ENCODE data around the gene EIF4E1B.

Gene EIF4E1B

DNA sequence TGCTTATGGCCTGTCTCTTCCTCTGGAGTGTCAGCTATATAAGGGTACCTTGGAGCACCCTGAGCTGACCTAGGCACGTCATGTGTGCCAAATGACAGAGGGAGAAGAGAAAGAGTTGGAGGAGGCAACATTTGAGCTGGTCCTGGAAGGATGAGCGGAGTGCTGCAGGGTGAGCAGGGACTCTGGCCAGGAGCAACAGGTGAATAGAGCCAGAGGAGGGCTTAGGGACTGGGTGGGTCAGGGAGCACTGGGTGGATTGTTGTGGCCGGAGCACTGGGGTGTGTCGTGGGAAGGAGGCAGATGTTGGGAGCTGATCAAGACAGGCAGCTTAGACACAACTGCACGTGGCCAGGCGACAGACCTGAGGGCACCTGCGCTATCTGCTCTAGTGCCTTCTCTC, 60.4 kb downstream of the EIF4E1B start:
- Histone ChIP-seq H3K4me1 (ENCODE audit: control insufficient read depth, low read length) (no peaks in the 10 kb centered on the region), H3K9me3 (ENCODE audit: control insufficient read depth, insufficient read depth, low read length) (peaks cover 5% of the 10 kb centered on the region; the same call in 1 of the 2 replicates), H3K9me2 (replicated peaks; ENCODE audit: control insufficient read depth, low read length) (no peaks in the 10 kb centered on the region), H3K4me2 (ENCODE audit: low read length) (no peak overlapping the region), H3K27ac (ENCODE audit: low read depth, low read length) (no peak overlapping the region), H4K20me1 (ENCODE audit: control insufficient read depth, insufficient read depth, low read depth, low read length) (no peaks in the 10 kb centered on the region), H3K27me3 (ENCODE audit: control insufficient read depth, low read length) (peaks cover 39% of the 10 kb centered on the region), H3K36me3 (ENCODE audit: control insufficient read depth, low read length) (no peaks in the 10 kb centered on the region), H3K79me2 (ENCODE audit: control insufficient read depth, low read length) (no peaks in the 10 kb centered on the region), H3K4me3 (ENCODE audit: low read length) (no peak overlapping the region), H3F3A (ENCODE audit: control insufficient read depth, insufficient read depth) (no peaks in the 10 kb centered on the region)
- no peak for TF ChIP-seq EZH2phosphoT487 (IDR thresholded peaks at IDR 0.05; ENCODE audit: borderline replicate concordance, low read length)
- TF ChIP-seq, protein P1, sequence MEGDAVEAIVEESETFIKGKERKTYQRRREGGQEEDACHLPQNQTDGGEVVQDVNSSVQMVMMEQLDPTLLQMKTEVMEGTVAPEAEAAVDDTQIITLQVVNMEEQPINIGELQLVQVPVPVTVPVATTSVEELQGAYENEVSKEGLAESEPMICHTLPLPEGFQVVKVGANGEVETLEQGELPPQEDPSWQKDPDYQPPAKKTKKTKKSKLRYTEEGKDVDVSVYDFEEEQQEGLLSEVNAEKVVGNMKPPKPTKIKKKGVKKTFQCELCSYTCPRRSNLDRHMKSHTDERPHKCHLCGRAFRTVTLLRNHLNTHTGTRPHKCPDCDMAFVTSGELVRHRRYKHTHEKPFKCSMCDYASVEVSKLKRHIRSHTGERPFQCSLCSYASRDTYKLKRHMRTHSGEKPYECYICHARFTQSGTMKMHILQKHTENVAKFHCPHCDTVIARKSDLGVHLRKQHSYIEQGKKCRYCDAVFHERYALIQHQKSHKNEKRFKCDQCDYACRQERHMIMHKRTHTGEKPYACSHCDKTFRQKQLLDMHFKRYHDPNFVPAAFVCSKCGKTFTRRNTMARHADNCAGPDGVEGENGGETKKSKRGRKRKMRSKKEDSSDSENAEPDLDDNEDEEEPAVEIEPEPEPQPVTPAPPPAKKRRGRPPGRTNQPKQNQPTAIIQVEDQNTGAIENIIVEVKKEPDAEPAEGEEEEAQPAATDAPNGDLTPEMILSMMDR (IDR thresholded peaks at IDR 0.05; ENCODE audit: low read depth, low read length, poor library complexity, severe bottlenecking) = no peak

DNA sequence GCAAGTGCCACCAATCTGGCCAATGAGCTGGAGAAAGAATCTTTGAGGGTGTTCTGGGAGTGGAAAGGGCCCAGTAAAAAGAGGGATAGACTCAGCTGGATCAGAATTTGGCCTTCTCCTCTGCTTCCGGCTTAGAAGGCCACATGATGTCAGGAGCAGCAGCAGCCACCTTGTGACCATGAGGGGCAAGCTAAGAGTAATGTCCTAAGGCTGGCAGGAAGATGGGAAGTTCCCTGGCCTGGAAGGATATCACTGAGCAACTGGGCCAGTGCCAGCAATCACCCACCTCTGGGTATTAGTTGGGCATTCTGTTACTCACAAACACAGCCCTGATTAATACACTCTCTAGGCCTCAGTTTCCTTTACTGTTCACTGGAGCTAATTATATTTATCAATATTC, 61.0 kb downstream of the EIF4E1B start:
- H3F3A ChIP-seq (ENCODE audit: control insufficient read depth, insufficient read depth) = no peaks in the 10 kb centered on the region
- no peaks in the 10 kb centered on the region for H3K9me2 ChIP-seq (replicated peaks; ENCODE audit: control insufficient read depth, low read length)
- no peaks in the 10 kb centered on the region for H3K79me2 ChIP-seq (ENCODE audit: control insufficient read depth, low read length)
- H3K9me3 ChIP-seq (ENCODE audit: control insufficient read depth, insufficient read depth, low read length) = peaks cover 5% of the 10 kb centered on the region; the same call in 1 of the 2 replicates
- peaks cover 43% of the 10 kb centered on the region for H3K27me3 ChIP-seq (ENCODE audit: control insufficient read depth, low read length)
- H3K4me3 ChIP-seq (ENCODE audit: low read length) = no peak overlapping the region
- H3K4me1 ChIP-seq (ENCODE audit: control insufficient read depth, low read length) = no peaks in the 10 kb centered on the region
- no peak overlapping the region for H3K4me2 ChIP-seq (ENCODE audit: low read length)
- no peak for TF ChIP-seq EZH2phosphoT487 (IDR thresholded peaks at IDR 0.05; ENCODE audit: borderline replicate concordance, low read length)
- TF ChIP-seq, protein P1 (IDR thresholded peaks at IDR 0.05; ENCODE audit: low read depth, low read length, poor library complexity, severe bottlenecking) = no peak
- H4K20me1 ChIP-seq (ENCODE audit: control insufficient read depth, insufficient read depth, low read depth, low read length) = no peaks in the 10 kb centered on the region
- H3K27ac ChIP-seq (ENCODE audit: low read depth, low read length) = no peak overlapping the region
- H3K36me3 ChIP-seq (ENCODE audit: control insufficient read depth, low read length) = no peaks in the 10 kb centered on the region

DNA sequence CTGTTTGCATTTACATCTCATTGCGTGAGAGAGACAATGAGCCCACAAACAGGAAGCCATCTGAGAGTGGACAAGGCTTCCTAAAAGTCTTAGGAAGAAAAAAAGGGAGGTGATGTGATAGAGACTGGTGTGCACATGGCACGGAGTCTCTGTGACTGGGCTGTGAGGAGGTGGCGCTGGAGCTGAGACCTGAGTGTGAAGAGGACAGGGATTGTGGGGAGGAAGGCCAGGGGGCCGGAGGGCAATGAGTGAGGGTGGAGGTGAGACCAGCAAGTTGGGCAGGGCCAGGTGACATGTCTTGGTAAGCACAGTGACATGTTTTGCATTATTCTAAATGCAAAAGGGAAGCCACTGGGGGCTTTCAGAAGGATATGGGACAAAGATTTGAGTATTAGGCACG, 61.9 kb downstream of the EIF4E1B start:
- H3K9me2 ChIP-seq (replicated peaks; ENCODE audit: control insufficient read depth, low read length) = no peaks in the 10 kb centered on the region
- H3K36me3 ChIP-seq (ENCODE audit: control insufficient read depth, low read length) = no peaks in the 10 kb centered on the region
- TF ChIP-seq EZH2phosphoT487 (IDR thresholded peaks at IDR 0.05; ENCODE audit: borderline replicate concordance, low read length) = no peak
- TF ChIP-seq, protein P1 (IDR thresholded peaks at IDR 0.05; ENCODE audit: low read depth, low read length, poor library complexity, severe bottlenecking) = no peak
- H3K27ac ChIP-seq (ENCODE audit: low read depth, low read length) = no peak overlapping the region
- peaks cover 48% of the 10 kb centered on the region for H3K27me3 ChIP-seq (ENCODE audit: control insufficient read depth, low read length)
- no peaks in the 10 kb centered on the region for H3K4me1 ChIP-seq (ENCODE audit: control insufficient read depth, low read length)
- H3K79me2 ChIP-seq (ENCODE audit: control insufficient read depth, low read length) = no peaks in the 10 kb centered on the region
- H3K4me2 ChIP-seq (ENCODE audit: low read length) = no peak overlapping the region
- H4K20me1 ChIP-seq (ENCODE audit: control insufficient read depth, insufficient read depth, low read depth, low read length) = no peaks in the 10 kb centered on the region
- no peaks in the 10 kb centered on the region for H3F3A ChIP-seq (ENCODE audit: control insufficient read depth, insufficient read depth)
- peaks cover 5% of the 10 kb centered on the region; the same call in 1 of the 2 replicates for H3K9me3 ChIP-seq (ENCODE audit: control insufficient read depth, insufficient read depth, low read length)
- no peak overlapping the region for H3K4me3 ChIP-seq (ENCODE audit: low read length)

All from DOHH2 (cell line).